HG02588 (cell line): ENCODE data around the gene APBB2.
"Not testable (repeated sequence)": the region's sequence is repeated elsewhere in the genome, so short reads cannot be mapped to it uniquely, and the experiment has no call there.

Experiments
- ATAC-seq: cut with Tn5 transposase; IDR thresholded peaks from one replicate; pipeline ENCODE4 v1.9.1; 2021; ENCODE audit warnings: mild to moderate bottlenecking, moderate library complexity; ENCODE audit not compliant: unreplicated experiment

APBB2 gene

DNA sequence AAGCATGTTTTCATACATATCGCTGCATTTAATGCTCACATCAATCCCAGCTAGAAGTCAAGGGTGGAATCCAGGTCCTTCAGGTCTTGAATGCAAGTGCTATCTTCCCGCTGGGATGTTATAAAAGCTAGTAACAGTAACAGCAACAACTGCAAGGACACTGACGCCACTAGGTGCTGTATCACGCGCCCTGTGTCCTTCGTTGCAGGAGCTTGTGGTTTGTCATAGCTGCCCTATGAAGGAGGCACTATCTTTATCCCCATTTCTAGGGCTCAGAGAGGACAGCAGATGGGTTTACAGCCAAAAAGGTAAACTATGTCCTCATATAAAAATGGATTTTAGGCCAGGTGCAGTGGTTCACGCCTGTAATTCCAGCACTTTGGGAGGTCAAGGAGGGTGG is 261.7 kb downstream of the APBB2 start:
- ATAC-seq, result no peak

DNA sequence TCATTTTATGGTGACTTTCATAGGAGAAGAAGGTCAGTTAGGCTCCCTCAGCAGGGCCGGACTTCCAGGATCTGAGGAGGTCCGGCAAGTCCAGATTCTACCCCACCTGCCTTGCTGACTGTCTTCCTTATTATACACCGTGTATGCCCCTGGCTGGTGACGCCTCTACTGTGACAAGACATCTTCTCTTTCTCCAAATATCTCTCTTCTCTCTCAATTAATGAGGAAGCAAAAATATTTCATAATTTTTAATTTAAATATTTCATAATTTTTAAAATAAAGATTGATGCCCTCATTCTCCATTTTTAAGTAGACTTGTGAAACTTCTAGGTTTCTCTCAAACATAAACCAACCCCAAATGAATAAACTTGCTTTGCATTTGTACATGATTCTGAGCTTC is 262.1 kb downstream of the APBB2 start:
- no peak for ATAC-seq

DNA sequence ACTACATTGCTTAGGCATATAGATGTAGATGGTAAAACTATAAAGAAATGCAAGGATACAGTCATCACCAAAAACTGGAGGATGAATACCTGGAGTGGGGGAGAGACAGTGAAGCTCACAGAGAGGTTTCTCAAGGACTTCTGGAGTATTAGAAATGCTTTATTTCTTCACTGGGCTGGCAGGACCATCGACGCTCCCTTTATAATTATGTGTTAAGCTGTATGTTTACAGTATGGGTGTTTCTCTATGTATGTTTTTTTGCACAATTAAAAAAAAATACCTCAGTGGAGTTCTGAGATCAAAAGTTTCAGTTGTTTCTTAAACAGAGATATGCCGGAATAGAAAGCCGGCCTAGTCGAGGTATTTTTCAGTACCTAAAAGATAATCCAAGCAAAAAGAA is 263.3 kb downstream of the APBB2 start:
- no peak for ATAC-seq

DNA sequence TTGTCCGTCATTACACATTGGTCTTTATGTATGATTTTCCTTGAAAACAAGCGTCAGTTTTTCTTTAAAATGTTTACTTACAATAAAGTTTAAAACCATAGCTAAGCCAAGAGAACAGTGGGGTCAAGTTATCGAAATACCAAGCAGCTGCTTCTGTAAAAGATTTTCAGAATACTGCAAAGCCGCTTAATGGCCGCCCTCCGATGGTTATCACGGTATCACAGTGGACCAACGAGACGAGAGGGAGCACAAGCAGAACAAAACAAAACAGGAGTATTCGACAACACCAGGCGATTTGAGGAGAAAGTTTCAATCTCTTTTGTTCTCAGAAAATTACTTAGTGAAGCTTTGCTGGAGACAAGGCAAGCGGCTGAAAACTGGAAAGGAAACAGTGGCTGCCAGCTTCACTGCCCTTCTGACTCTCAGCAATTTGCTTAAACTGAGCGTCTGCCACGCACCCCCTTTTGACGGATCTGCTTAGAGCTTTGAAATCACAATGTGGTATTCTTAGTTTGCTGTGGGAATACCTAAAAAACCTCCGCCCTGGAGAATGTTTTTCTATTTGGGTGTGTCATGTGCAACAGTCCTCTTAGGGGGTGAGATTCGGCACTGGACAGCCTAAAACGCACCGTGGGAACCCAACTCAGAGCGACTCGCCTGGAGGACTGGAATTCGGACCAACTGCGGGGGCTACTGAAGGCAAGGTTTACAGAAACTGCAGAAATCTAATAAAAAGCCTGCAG is 264.8 kb downstream of the APBB2 start:
- ATAC-seq, result no peak

DNA sequence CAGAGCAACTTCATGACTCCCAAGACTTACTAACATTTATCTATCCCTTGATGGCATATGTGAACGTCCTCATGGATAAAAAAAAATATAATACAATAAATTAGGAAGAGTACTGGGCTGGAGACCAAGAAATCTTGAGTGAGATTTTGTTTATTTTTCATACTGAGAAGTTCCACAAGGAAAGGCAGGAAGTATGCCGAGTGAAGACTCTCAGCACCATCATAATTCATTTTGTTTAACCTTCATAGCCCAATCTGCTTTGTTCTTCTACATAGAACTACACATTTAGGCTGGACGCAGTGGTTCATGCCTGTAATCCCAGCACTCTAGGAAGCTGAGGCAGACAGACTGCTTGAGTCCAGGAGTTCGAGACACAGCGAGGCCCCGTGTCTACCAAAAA is 266.3 kb downstream of the APBB2 start:
- no peak for ATAC-seq

DNA sequence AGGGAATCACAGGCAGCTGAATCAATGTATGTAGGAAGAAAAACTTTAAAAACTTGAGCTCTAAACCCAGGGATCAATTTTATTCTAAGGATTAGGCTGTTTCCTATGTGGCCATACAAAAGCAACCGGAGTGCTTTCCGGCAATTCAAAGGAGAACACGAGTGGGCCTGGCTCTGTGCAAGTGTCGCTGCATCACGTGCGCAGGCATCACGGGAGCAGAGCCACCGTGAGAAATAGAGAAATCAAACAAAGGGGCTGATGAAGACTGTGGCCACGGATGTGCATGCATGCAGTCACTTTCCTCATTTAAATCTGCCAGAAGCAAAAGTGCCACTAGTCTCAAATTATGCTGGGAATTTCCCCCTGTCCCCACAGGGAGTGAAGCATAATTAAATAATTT is 267.7 kb downstream of the APBB2 start:
- ATAC-seq, result no peak

DNA sequence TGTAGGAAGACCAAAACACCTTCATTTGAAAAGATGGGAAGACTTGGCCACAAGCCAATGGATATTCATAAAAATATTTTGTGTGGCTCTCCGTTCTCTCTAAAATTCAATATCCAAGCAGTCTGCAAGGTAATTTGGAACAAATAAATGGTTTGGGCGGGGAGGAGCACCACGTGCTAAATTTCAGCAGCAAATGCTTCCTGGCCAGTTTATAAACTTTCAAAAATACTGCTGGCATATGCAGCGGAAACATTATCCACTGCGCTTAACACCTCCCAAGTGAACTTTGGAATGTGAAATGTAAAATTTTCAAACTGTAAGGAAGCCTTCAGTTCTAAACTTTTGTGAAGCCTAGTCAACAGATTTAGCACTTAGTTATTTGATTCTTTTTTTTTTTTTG is 273.6 kb downstream of the APBB2 start:
- ATAC-seq, result no peak

DNA sequence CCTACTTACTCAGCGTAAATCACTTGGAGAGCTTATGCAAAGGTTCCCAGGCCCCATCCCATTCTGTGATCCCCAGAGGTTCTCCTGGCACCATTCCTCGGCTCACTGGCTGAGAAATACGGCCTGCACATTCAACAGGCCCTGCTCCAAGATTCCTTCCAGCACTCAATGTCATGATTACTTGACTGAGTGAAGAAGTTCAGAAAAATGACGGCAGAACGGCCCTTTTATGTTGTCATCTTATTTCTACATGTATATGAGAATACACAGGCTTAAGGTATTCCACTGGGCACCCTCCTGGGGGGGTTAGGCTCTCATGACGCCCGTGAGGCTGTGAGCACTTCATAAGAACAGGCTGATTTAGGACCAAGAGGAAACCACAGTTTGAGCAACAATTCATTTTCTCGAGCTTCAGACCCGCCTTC is 274.0 kb downstream of the APBB2 start:
- no peak for ATAC-seq

DNA sequence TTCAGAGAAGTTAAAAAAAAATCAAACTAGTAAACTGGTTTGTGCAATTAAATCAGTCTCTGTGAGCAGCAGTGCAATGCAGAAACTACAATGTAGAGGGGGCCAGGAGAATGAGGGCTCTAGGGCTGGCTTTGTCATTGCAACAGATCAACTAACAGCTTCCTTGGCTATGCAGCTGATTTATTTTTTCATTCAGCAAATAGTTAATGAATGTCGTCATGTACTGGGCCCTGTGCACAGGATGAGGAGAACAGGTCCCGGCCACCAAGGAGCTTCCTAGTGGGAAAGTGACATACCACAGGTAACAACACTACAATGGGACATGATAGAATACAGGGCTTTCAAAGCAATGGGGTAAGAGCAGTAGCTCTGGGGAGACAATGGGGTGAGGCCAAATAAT is 274.5 kb downstream of the APBB2 start:
- no peak for ATAC-seq

DNA sequence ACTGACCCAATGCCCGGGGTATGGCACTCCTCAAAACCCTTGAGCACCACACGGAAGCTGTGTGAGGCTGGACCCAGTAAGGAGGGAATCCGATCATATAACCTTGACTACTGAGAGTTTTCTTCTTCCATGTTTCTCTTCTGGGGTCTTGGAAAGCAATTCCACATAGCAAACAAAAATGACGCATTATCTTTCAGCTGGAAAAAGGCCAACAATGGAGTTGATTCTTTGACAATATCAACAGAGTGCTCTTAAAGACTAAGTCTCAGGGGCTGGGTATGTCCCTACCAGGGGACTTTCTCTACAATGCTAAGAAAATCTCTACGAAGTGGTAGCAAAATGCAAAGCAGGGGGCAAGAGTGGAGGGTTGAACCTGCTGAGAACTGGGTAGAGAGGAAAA is 276.0 kb downstream of the APBB2 start:
- ATAC-seq, result no peak

DNA sequence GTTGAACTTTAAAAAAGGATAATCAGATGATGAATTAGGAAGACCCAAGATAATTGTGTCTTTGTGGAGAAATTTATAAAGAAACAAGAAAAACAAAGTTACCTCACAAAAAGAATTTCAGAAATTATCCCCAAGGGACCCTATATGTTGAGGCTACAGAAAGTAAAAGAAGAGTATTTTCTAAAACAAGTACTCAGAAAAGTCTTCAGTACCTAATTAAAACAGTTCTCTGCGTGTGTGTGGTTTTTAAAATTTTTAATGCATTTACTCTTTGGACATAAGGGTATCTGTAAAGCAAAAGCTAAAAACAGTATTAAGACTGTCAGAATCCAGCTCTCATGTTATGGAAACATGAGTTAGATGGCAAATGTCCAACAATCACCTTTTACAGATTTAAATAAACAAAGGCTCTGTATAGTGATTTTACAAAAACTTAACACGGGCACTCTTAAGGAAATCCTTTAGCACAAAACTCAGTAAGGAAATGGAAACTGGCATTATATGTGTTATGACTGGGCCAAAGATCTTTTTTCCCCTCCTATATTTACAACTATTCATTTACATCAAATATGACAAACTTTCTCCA is 277.1 kb downstream of the APBB2 start:
- no peak for ATAC-seq

DNA sequence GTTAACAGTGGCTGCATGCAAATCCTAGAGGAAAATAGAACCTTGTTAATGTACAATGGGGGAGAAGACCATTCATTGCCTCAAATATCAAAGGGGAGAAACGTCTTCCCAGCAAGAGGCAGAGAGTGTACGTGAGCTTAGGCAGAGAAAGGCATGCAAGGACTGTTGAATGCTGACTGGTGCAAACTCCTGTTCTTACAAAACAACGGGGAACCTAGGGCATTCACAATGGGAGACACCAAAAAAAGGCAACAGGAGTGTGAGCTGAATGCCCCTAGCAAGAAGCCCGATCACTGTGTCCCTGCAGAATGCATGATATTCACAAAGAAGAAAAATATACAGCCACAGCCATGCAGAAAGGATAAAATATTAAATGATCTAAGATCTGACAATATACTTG is 279.7 kb downstream of the APBB2 start:
- no peak for ATAC-seq

DNA sequence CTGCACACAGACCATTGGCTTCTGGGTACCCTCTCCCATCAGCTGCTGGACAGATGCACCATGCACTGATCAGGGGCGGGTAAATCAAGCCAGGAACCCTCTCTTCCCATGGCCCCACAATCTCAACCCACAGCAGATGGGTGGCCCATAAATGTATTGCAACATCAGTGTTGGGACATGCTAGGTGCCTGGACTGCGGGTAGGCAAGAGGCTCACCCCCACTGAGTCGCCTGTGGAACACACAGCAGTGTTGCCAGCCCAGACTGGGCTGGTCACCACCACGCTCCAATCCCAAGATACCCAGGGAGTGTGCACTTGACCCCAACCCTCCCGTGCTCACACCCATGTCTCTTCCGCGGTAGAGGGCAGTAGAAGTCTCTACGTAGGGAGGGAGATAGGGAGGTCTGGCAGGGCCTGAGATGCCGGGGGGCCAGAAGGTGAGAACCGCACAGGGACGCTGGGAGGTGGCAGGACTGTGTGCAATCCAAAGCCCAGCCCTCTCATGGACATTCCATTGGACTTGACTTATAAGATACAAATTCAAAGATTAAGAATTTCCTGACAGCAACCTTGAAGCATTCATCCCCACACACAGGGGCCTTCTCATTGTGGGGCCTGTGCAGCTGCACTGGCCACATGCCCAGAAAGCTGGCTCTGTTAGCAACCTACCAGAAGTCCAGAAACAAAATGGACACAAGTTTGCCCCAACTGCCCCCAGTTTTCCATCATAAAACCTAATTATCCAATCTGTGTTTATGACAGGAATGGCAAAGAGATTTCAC is 280.9 kb downstream of the APBB2 start:
- no peak for ATAC-seq

DNA sequence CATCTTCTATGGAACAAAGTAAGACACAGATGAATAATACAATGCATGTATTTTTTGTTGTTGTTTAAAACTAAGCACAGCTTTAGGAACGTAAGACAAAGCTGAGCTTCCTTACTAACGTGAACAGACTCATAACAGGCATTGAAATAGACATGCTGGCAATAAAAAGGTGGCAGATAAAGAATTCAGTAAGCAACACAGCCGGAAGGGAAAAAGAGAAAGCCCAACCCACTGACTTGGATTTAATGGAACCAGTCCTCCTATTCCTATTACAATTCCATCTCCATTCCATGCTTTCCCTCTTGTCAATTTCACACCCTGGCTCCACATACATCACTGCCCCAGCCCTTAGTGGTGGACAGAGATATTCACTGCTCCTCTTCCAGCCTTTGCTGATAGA is 282.5 kb downstream of the APBB2 start:
- ATAC-seq, result no peak

DNA sequence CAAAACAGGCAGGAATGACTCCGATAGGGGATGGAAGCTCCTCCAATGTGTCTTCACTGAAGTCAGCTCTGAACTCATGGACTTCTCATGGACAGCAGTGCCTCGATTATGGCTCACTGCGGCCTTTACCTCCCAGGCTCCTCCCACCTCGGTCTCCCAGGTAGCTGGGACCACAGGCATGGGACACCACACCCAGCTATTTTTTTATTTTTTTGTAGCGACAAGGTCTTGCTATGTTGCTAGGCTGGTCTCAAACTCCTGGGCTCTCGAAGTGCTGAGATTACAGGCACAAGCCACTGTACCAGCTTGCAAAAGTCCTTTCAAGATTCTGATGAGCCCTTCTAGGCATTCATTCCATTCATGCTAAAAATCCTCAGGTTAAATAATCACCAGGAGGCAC is 283.1 kb downstream of the APBB2 start:
- no peak for ATAC-seq

DNA sequence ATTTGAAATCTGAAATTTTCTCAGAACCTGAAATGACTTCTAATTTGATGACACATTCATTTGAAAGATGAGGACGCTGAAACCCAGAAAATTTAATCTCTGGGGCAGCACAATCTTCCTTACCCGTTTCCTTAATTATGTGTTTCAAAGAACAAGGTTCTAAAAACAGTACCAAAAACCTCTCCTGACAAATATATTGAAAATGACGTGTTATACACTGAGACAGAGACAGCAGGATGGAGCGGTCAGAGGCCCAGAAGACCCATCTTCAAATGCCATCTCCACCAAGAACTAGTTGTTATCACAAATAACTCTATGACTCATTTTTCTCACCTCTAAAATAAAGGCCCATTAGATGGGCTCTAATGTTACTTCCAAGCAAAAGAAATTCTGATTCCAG is 287.3 kb downstream of the APBB2 start:
- no peak for ATAC-seq

DNA sequence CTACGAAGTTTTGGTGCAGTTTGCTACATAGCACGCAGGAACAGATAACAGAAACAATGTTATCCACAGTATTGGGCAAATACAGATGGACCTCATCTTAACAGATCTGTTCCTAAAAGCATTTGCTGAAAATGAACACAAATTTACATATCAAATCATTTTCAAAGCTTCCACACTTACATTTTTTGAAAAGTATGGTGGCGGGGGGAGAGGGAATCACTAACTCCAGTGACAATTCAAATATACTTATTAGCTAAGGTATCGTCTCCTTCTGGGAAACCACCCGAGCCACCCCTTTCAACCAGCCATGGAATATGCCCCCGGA is 289.6 kb downstream of the APBB2 start:
- ATAC-seq, result no peak

DNA sequence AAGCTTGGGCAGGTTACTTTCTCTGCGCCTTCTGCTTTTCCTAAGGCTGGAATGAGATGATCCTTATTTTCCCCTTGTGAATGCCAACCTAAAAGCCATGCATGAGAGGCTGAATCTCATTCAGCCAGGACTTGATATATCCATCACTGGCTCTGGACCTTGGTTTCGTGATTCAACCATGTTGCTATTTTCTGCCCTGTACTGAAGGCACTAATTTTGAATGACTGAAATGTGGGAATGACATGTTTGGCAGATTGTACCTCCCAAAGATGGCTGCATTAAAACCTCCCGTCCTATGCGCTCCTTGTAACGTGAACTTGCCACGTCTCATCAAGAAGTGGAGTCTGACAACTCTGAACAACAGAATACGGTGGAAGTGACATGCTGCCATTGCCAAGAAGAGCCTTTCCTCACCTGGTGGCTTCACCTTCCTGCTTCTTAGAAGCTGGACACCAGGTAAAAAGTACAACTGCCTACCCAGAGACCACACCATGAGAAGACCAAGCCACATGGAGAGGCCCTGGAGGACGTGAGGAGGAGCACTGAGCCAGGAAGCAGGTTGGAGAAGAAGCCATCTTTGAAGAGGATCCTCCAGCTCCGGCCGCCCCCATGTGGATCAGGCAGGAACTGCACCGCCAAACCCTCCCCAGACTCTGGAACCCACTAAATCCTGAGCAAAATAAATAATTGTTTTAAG is 290.1 kb downstream of the APBB2 start:
- peak; percentile 58 for ATAC-seq

DNA sequence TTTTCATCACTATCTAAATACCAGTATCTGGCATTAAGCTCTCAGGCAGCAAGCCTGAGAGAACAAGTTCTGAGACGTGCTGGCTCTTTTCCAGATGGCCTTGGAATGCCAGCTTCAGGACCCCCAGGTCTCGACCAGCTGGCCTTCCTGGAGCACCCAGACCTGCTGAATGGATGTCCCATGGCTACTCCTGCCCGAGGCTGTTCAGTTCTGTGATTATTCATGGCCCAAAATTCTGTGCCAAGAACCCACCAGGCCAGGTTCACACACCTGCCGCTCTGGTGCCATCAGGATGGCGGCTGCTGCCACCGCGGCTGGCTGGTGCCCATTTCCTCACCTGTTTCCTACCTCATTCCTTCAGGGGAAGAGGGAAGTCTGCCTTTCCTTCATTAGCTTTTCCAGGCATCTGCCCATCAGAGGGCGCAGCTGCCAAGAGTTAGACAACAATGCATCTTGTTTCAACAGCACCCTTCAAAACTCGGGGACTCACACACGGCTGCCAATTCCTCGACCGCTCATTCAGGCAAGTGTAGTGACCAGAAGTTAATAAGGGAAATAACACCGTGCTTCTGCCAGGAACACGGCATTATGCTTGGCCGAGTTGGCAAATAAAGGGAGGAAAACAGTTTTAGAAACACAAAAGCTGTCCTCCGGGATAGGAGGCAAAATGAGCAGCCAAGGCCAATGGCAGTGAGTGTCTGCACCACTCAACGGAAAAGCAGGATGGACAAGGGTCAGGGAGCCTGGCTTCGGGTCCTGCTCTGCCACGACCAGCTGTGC is 290.8 kb downstream of the APBB2 start:
- no peak for ATAC-seq

DNA sequence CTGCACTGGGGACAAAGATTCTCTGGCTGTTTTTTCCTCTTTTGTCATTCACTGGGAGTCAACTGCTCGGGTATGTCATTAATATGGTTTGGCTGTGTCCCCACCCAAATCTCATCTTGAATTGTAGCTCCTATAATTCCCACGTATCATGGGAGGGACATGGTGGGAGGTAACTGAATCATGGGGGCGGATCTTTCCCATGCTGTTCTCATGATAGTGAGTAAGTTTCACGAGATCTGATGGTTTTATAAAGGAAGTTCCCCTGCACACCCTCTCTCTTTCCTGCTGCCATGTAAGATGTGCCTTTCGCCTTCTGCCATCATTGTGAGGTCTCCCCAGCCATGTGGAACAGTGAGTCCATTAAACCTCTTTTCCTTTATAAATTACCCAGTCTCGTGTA is 294.4 kb downstream of the APBB2 start:
- not testable (repeated sequence) for ATAC-seq

DNA sequence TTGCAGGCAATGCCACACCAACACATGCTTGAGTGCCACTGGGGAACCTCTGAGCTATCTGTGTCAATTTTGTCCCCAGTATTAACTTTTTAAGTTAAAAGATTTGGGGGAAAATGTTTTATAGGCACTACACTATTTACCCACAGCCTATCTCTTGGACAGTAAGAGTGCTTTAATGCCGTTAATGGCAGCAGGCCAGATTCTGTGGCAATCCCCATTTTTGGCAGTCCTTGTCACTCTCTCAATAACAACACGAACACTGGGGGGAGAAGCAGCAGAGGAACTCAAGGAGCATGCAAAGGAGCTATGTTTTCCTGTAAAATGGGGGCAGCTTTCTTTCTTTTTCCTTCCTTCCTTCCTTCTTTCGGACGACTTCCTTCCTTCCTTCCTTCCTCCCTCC is 296.0 kb downstream of the APBB2 start:
- ATAC-seq, result no peak
